ENCODE measurements around the gene GP1BB. TPM values are rescaled to one million over a fixed set of nuclear protein-coding genes. Genes with fewer than 3 reads are reported as not detected.
A peak's percentile ranks its signal among the peaks of the same experiment; 100 is the strongest.
"Not testable (repeated sequence)": the region's sequence is repeated elsewhere in the genome, so short reads cannot be mapped to it uniquely, and the experiment has no call there.

The GP1BB gene
- total and polyA plus RNA-seq, 5 experiments from 2014 or later: 0.34 TPM; not detected in 4

- peak in 4 of 10 donors; percentile 18 to 65 (median 30) for DNase-seq
- Mint-ChIP-seq H3K4me3 (peak overlapping the region; percentile 60 to 83 (median 74)), H3K27ac (peak overlapping the region in 4 of 10 donors; percentile 20 to 74 (median 58)), H3K36me3 (peaks cover 0 to 3% (median 0%) of the 10 kb centered on the region in 3 donors), H3K27me3 (peaks cover 0 to 49% (median 22%) of the 10 kb centered on the region in 5 donors), H3K4me1 (peaks cover 7 to 32% (median 14%) of the 10 kb centered on the region in 4 donors), H3K9me3 (no peaks in the 10 kb centered on the region)
- POLR2A ChIA-PET: interaction anchor here (0.6 kb wide), 1 partner anchor 1208 kb away, joined by 6 read pairs; no protein-coding TSS in a partner anchor
- ATAC-seq: peak in 1 of 2 donors; percentile 8
These were observed 4.3 kb upstream of the GP1BB start for GRCh38 chr22:19719050-19719482.

GRCh38 chr22:19719488-19720021 is 3.8 kb upstream of the GP1BB start:
- Mint-ChIP-seq H3K4me3 (peak overlapping the region; percentile 60 to 83 (median 74)), H3K4me1 (peaks cover 7 to 32% (median 16%) of the 10 kb centered on the region in 4 donors), H3K27me3 (peaks cover 2 to 51% (median 23%) of the 10 kb centered on the region in 5 donors), H3K27ac (peak overlapping the region in 4 of 10 donors; percentile 20 to 74 (median 58)), H3K36me3 (peaks cover 0 to 3% (median 0%) of the 10 kb centered on the region in 3 donors), H3K9me3 (no peaks in the 10 kb centered on the region)
- POLR2A ChIA-PET: interaction anchor here (0.6 kb wide), 1 partner anchor 1208 kb away, joined by 6 read pairs; no protein-coding TSS in a partner anchor
- no peak for ATAC-seq
- DNase-seq: peak in 1 of 10 donors; percentile 52

GRCh38 chr22:19720150-19720827 is 3.0 kb upstream of the GP1BB start:
- POLR2A ChIA-PET: no interaction called here
- Mint-ChIP-seq H3K4me1 (peaks cover 9 to 32% (median 18%) of the 10 kb centered on the region in 4 donors), H3K27me3 (peaks cover 5 to 56% (median 26%) of the 10 kb centered on the region in 5 donors), H3K9me3 (no peaks in the 10 kb centered on the region), H3K27ac (peak overlapping the region in 1 of 10 donors; percentile 22), H3K4me3 (peak overlapping the region in 8 of 10 donors; percentile 19 to 72 (median 52)), H3K36me3 (peaks cover 0 to 3% (median 0%) of the 10 kb centered on the region in 3 donors)
- ATAC-seq: no peak
- DNase-seq: peak in 1 of 10 donors; percentile 60

GRCh38 chr22:19720999-19721329 is 2.4 kb upstream of the GP1BB start:
- Mint-ChIP-seq H3K36me3 (peaks cover 0 to 3% (median 0%) of the 10 kb centered on the region in 3 donors), H3K27me3 (peaks cover 5 to 60% (median 28%) of the 10 kb centered on the region in 5 donors), H3K4me1 (peaks cover 11 to 32% (median 18%) of the 10 kb centered on the region in 4 donors), H3K4me3 (peak overlapping the region in 7 of 10 donors; percentile 11 to 72 (median 33)), H3K27ac (peak overlapping the region in 1 of 10 donors; percentile 22), H3K9me3 (no peaks in the 10 kb centered on the region)
- no peak for DNase-seq
- POLR2A ChIA-PET: no interaction called here
- ATAC-seq: no peak

- Mint-ChIP-seq H3K9me3 (no peaks in the 10 kb centered on the region), H3K27ac (peak overlapping the region in 1 of 10 donors; percentile 56), H3K27me3 (peaks cover 5 to 59% (median 28%) of the 10 kb centered on the region in 5 donors), H3K4me1 (peaks cover 11 to 32% (median 18%) of the 10 kb centered on the region in 4 donors), H3K36me3 (peaks cover 0 to 3% (median 0%) of the 10 kb centered on the region in 3 donors), H3K4me3 (peak overlapping the region in 4 of 10 donors; percentile 31 to 52 (median 34))
- ATAC-seq: no peak
- peak in 1 of 10 donors; percentile 54 for DNase-seq
- POLR2A ChIA-PET: no interaction called here
These were observed 1.8 kb upstream of the GP1BB start for GRCh38 chr22:19721330-19722177.

- peak overlapping the region in 1 of 10 donors; percentile 59 for H3K4me3 Mint-ChIP-seq
These were observed 959 bp upstream of the GP1BB start for GRCh38 chr22:19722178-19722981.

GRCh38 chr22:19722982-19723231 is 432 bp upstream of the GP1BB start:
- no peak for ATAC-seq
- no peak for DNase-seq
- POLR2A ChIA-PET: no interaction called here
- no peak overlapping the region for H3K27ac Mint-ChIP-seq
- H3K4me1 Mint-ChIP-seq: peaks cover 11 to 32% (median 16%) of the 10 kb centered on the region in 4 donors
- H3K4me3 Mint-ChIP-seq: peak overlapping the region in 6 of 10 donors; percentile 52 to 77 (median 60)
- H3K36me3 Mint-ChIP-seq: peaks cover 0 to 3% (median 0%) of the 10 kb centered on the region in 3 donors
- H3K27me3 Mint-ChIP-seq: peaks cover 5 to 59% (median 28%) of the 10 kb centered on the region in 5 donors
- H3K9me3 Mint-ChIP-seq: no peaks in the 10 kb centered on the region

More at GRCh38 chr22:19722178-19722981, 959 bp upstream of the GP1BB start:
- ATAC-seq: no peak
- H3K4me1 Mint-ChIP-seq: peaks cover 11 to 32% (median 18%) of the 10 kb centered on the region in 4 donors
- no peaks in the 10 kb centered on the region for H3K9me3 Mint-ChIP-seq
- H3K36me3 Mint-ChIP-seq: peaks cover 0 to 3% (median 0%) of the 10 kb centered on the region in 3 donors
- peaks cover 5 to 59% (median 28%) of the 10 kb centered on the region in 5 donors for H3K27me3 Mint-ChIP-seq
- POLR2A ChIA-PET: no interaction called here
- H3K27ac Mint-ChIP-seq: no peak overlapping the region
- DNase-seq: peak in 1 of 10 donors; percentile 55

GRCh38 chr22:19723983-19724827 is 866 bp downstream of the GP1BB start:
- Mint-ChIP-seq H3K4me3 (peak overlapping the region in 9 of 10 donors; percentile 15 to 69 (median 58)), H3K4me1 (peaks cover 11 to 30% (median 15%) of the 10 kb centered on the region in 4 donors), H3K27me3 (peaks cover 5 to 59% (median 27%) of the 10 kb centered on the region in 5 donors), H3K9me3 (no peaks in the 10 kb centered on the region), H3K27ac (no peak overlapping the region), H3K36me3 (peaks cover 0 to 3% (median 0%) of the 10 kb centered on the region in 3 donors)
- DNase-seq: peak in 2 of 10 donors; percentile 31 to 38
- POLR2A ChIA-PET: interaction anchor here (1.1 kb wide), 1 partner anchor 168 kb away, joined by 3 read pairs; no protein-coding TSS in a partner anchor
- peak; percentile 63 to 82 for ATAC-seq

- peaks cover 0 to 3% (median 0%) of the 10 kb centered on the region in 3 donors for H3K36me3 Mint-ChIP-seq
- H3K4me1 Mint-ChIP-seq: peaks cover 6 to 23% (median 12%) of the 10 kb centered on the region in 4 donors
- no peaks in the 10 kb centered on the region for H3K9me3 Mint-ChIP-seq
- peak overlapping the region in 2 of 10 donors; percentile 53 to 75 for H3K27ac Mint-ChIP-seq
- DNase-seq (no peak), ATAC-seq (no peak)
- POLR2A ChIA-PET: no interaction called here
- peak overlapping the region in 7 of 10 donors; percentile 15 to 69 (median 61) for H3K4me3 Mint-ChIP-seq
- H3K27me3 Mint-ChIP-seq: peaks cover 5 to 50% (median 22%) of the 10 kb centered on the region in 5 donors
These were observed 1.8 kb downstream of the GP1BB start for GRCh38 chr22:19724927-19725661.

GRCh38 chr22:19726064-19726788 is 2.9 kb downstream of the GP1BB start:
- H3K4me1 Mint-ChIP-seq: peaks cover 6 to 19% (median 11%) of the 10 kb centered on the region in 4 donors

More at GRCh38 chr22:19726064-19726788, 2.9 kb downstream of the GP1BB start:
- DNase-seq, POLR2A ChIA-PET, ATAC-seq, H3K36me3 Mint-ChIP-seq, H3K9me3 Mint-ChIP-seq, H3K27ac Mint-ChIP-seq, H3K4me3 Mint-ChIP-seq: not testable (repeated sequence)
- H3K27me3 Mint-ChIP-seq: peaks cover 5 to 39% (median 12%) of the 10 kb centered on the region in 5 donors

Measured in naive thymus-derived CD8-positive, alpha-beta T cell (primary cell).